Aorta (tissue), 5 donors: ENCODE data around the gene FALEC. TPM values are rescaled to one million over a fixed set of nuclear protein-coding genes. Genes with fewer than 3 reads are reported as not detected.
"Not testable (repeated sequence)": the region's sequence is repeated elsewhere in the genome, so short reads cannot be mapped to it uniquely, and the experiment has no call there.

Source experiments
- ATAC-seq: fragments of 200-7000 bp; cut with Tn5 transposase; one replicate; pipeline ENCODE4 v1.9.1; 2022; ENCODE audit warnings: moderate library complexity; ENCODE audit not compliant: low FRiP score
- DNase-seq, 2 donors: peaks; one replicate each; pipeline ENCODE4 v3.0.0-alpha.2; 2020
- H3K27ac ChIP-seq, 2 donors: one replicate each; pipeline ENCODE4 v1.5.1; 2013; ENCODE audit warnings: low read length in 2 of 2, mild to moderate bottlenecking in 2 of 2, moderate library complexity in 2 of 2, control low read depth in 1 of 2, inconsistent platforms in 1 of 2, low read depth in 1 of 2
- H3K27me3 ChIP-seq, 2 donors: one replicate each; pipeline ENCODE4 v1.6.1; 2013; ENCODE audit warnings: control low read depth in 1 of 2, low read length in 1 of 2, mild to moderate bottlenecking in 1 of 2, moderate library complexity in 1 of 2; ENCODE audit not compliant: insufficient read depth in 2 of 2, control insufficient read depth in 1 of 2
- H3K36me3 ChIP-seq, 2 donors: one replicate each; pipeline ENCODE4 v1.6.1; 2013; ENCODE audit warnings: control low read depth in 1 of 2, low read length in 1 of 2, mild to moderate bottlenecking in 1 of 2; ENCODE audit not compliant: insufficient read depth in 2 of 2, control insufficient read depth in 1 of 2
- H3K4me1 ChIP-seq, 2 donors: one replicate each; pipeline ENCODE4 v1.6.1; 2013; ENCODE audit warnings: low read length in 2 of 2, control low read depth in 1 of 2, mild to moderate bottlenecking in 1 of 2, moderate library complexity in 1 of 2; ENCODE audit not compliant: insufficient read depth in 2 of 2, control insufficient read depth in 1 of 2
- H3K4me3 ChIP-seq, 2 donors: one replicate each; pipeline ENCODE4 v1.5.1; 2013; ENCODE audit warnings: low read length in 2 of 2, control low read depth in 1 of 2, mild to moderate bottlenecking in 1 of 2
- H3K9me3 ChIP-seq: one replicate; pipeline ENCODE4 v1.6.1; 2013; ENCODE audit warnings: mild to moderate bottlenecking, low read length; ENCODE audit not compliant: control insufficient read depth
- WGBS, 2 donors: extraction: QIAGEN DNeasy Blood & Tissue Kit; methylation state at CpG; one replicate each; pipeline ENCODE4 v1.1.7; 2013; 5-methylcytosine and 5-hydroxymethylcytosine counted together
- intact Hi-C, 2 donors: fragments of 100-400 bp; cut with DNase I; formaldehyde crosslinking; loops; one replicate each; pipeline versions ENCODE4 v1.14.2 to v1.15.0; 2022
- microRNA-seq, 2 donors: library from miRNA; unstranded; fragments of <30 nt; microRNA quantifications; one replicate each; pipeline ENCODE4 v1.2.0, GENCODE V29; 2020
- polyA plus RNA-seq, 2 donors: library from polyadenylated mRNA; stranded (reverse); fragments of 200-250 nt; gene quantifications; one replicate each; pipeline ENCODE4 v1.2.3, GENCODE V29; 2013
- total RNA-seq, 2 donors: library from RNA; stranded (reverse); fragmentation: NEBNext Ultra II Directional; extraction: Animal tissue kit (Norgen Biotek cat#: 25700); gene quantifications; one replicate each; pipeline ENCODE4 v1.2.1, GENCODE V29; 2021
- donor health status: healthy with polysubstance abuse.
- donor health status: Bipolar disorder and iron deficiency.
- donor health status: DM: no; HTN: no; CAD: no.
- donor health status: DM: no; HTN: no; CAD: no.
- donor health status: DM: yes; HTN: yes; CAD: no.

Gene FALEC
- total and polyA plus RNA-seq, 4 donors = 0.99 to 1.1 TPM; not detected in 2

GRCh38 chr1:150581437-150581836, 65.9 kb downstream of the FALEC start:
- H3K27me3 ChIP-seq, H3K27ac ChIP-seq, ATAC-seq, H3K9me3 ChIP-seq, H3K36me3 ChIP-seq, intact Hi-C loops, DNase-seq, H3K4me3 ChIP-seq, H3K4me1 ChIP-seq: not testable (repeated sequence)
- 97 to 98% methylated on average over 7 of the region's 7 CpGs for WGBS, 2 donors

GRCh38 chr1:150581962-150582361, 66.4 kb downstream of the FALEC start:
- ATAC-seq, intact Hi-C loops, H3K9me3 ChIP-seq, H3K4me1 ChIP-seq, DNase-seq, H3K27me3 ChIP-seq, H3K36me3 ChIP-seq, H3K27ac ChIP-seq, H3K4me3 ChIP-seq: not testable (repeated sequence)
- WGBS, 2 donors = 97 to 99% methylated on average over 14 of the region's 14 CpGs

GRCh38 chr1:150582371-150582770, 66.8 kb downstream of the FALEC start:
- no peak for ATAC-seq

More at GRCh38 chr1:150582371-150582770, 66.8 kb downstream of the FALEC start:
- intact Hi-C loops = no loop called here
- Histone ChIP-seq H3K36me3 (no peaks in the 10 kb centered on the region), H3K27ac (no peak overlapping the region), H3K9me3 (no peaks in the 10 kb centered on the region), H3K4me1 (no peaks in the 10 kb centered on the region), H3K4me3 (no peak overlapping the region), H3K27me3 (no peaks in the 10 kb centered on the region)
- no peak for DNase-seq
- whole genome bisulfite sequencing, 2 donors = 94% methylated on average over 2 of the region's 2 CpGs

Small RNA genes within 50 kb of the gene (microRNA-seq; reads per million reads assigned to microRNA genes)
- gene MIR4257 (0 reads per million in 2 donors), gene MIR6878 (0 reads per million in 2 donors)

Other genes with a start within 250 kb of the FALEC start
- gene APH1A, start 246.7 kb upstream of the FALEC start, total RNA-seq = 10 to 100 TPM; 69.9 to 82.9 TPM
- 10 to 100 TPM; 67.8 to 75.8 TPM for gene APH1A, start 246.7 kb upstream of the FALEC start, polyA plus RNA-seq
- 10 to 100 TPM; 33.0 to 34.9 TPM for gene C1orf54, start 243.0 kb upstream of the FALEC start, total RNA-seq
- 100 to 1,000 TPM; 102 to 278 TPM for gene C1orf54, start 243.0 kb upstream of the FALEC start, polyA plus RNA-seq
- gene CIART, start 233.2 kb upstream of the FALEC start, total RNA-seq = 1 to 10 TPM; 3.0 to 6.6 TPM
- 10 to 100 TPM in 1 of 2 donors, 1 to 10 TPM in 1; 5.3 to 18.0 TPM for gene CIART, start 233.2 kb upstream of the FALEC start, polyA plus RNA-seq
- gene MRPS21, start 221.9 kb upstream of the FALEC start, total RNA-seq = 10 to 100 TPM; 39.6 to 44.9 TPM
- 10 to 100 TPM; 91.9 to 98.9 TPM for gene MRPS21, start 221.9 kb upstream of the FALEC start, polyA plus RNA-seq
- gene PRPF3, start 194.2 kb upstream of the FALEC start, total RNA-seq = 10 to 100 TPM; 52.2 to 83.3 TPM
- 10 to 100 TPM; 19.3 to 79.0 TPM for gene PRPF3, start 194.2 kb upstream of the FALEC start, polyA plus RNA-seq
- 10 to 100 TPM; 27.2 to 30.9 TPM for gene RPRD2, start 151.6 kb upstream of the FALEC start, total RNA-seq
- gene RPRD2, start 151.6 kb upstream of the FALEC start, polyA plus RNA-seq = 10 to 100 TPM in 1 of 2 donors, 1 to 10 TPM in 1; 4.5 to 11.0 TPM
- gene TARS2, start 28.3 kb upstream of the FALEC start, total RNA-seq = 10 to 100 TPM; 10.6 to 16.9 TPM
- 10 to 100 TPM in 1 of 2 donors, 1 to 10 TPM in 1; 8.4 to 18.6 TPM for gene TARS2, start 28.3 kb upstream of the FALEC start, polyA plus RNA-seq
- gene ECM1, start 7.6 kb upstream of the FALEC start, total RNA-seq = 10 to 100 TPM; 26.3 to 57.6 TPM
- gene ECM1, start 7.6 kb upstream of the FALEC start, polyA plus RNA-seq = 10 to 100 TPM in 1 of 2 donors, 1 to 10 TPM in 1; 8.1 to 32.6 TPM
- 10 to 100 TPM; 94.4 to 98.0 TPM for gene ADAMTSL4, start 33.7 kb downstream of the FALEC start, total RNA-seq
- 10 to 100 TPM in 1 of 2 donors, 1 to 10 TPM in 1; 8.8 to 50.4 TPM for gene ADAMTSL4, start 33.7 kb downstream of the FALEC start, polyA plus RNA-seq
- gene MCL1, start 63.9 kb downstream of the FALEC start, total RNA-seq = 100 to 1,000 TPM; 247 to 533 TPM
- 100 to 1,000 TPM; 146 to 200 TPM for gene MCL1, start 63.9 kb downstream of the FALEC start, polyA plus RNA-seq
- 100 to 1,000 TPM; 129 to 178 TPM for gene ENSA, start 113.9 kb downstream of the FALEC start, total RNA-seq
- gene ENSA, start 113.9 kb downstream of the FALEC start, polyA plus RNA-seq = 100 to 1,000 TPM; 113 to 157 TPM
- gene GOLPH3L, start 181.4 kb downstream of the FALEC start, total RNA-seq = 10 to 100 TPM; 23.9 to 27.6 TPM
- gene GOLPH3L, start 181.4 kb downstream of the FALEC start, polyA plus RNA-seq = 10 to 100 TPM; 15.8 to 17.0 TPM
- under 1 TPM; 0.72 to 0.84 TPM for gene HORMAD1, start 205.1 kb downstream of the FALEC start, total RNA-seq
- not detected for gene HORMAD1, start 205.1 kb downstream of the FALEC start, polyA plus RNA-seq